ENCODE measurements around the gene MMAB. TPM values are rescaled to one million over a fixed set of nuclear protein-coding genes. Genes with fewer than 3 reads are reported as not detected.

MMAB gene
- total and polyA plus RNA-seq, 10 of the 15 experiments (the other 5 are each of a cell fraction or from before 2014, with no cell fraction given): 10.6 to 65.3 (median 45.2) TPM

DNA sequence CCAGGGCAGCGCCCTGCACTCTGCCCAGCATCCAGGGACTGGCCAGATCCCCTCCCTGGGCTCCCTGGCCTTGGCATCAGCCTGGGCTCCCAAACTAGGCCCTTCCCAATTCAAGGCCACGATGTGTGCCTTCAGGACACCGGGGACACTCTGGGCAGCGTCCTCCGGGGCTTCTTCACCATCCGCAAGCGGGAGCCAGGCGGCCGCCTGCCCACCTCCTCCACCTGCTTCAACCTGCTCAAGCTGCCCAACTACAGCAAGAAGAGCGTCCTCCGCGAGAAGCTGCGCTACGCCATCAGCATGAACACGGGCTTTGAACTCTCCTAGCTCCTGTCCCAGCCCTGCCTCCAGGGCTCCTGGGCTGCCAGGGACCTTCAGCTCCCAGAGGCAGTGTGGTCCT, 38.8 kb downstream of the MMAB start:
- no peak overlapping the region for H3K27ac ChIP-seq (ENCODE audit: control insufficient read depth, insufficient read depth)
- no peaks in the 10 kb centered on the region for H4K20me1 ChIP-seq (ENCODE audit: control insufficient read depth, insufficient read depth)
- no TSS peak for BruUV-seq (replicated peaks)
- H3K27me3 ChIP-seq (replicated peaks in 1 of 2; ENCODE audit: control insufficient read depth in 2 of 2, insufficient read depth in 2 of 2, low read length in 1 of 2): no peaks in the 10 kb centered on the region
- ChIA-PET RAD21 (ENCODE audit: unreplicated experiment) (no interaction called here), SMC1A (ENCODE audit: uncharacterized antibody, unreplicated experiment) (no interaction called here), CTCF (no interaction called here), POLR2A (no interaction called here)
- H3K9me3 ChIP-seq (replicated peaks; ENCODE audit: control insufficient read depth, insufficient read depth, low read length): no peaks in the 10 kb centered on the region
- WGBS (ENCODE audit: insufficient coverage, insufficient replicate concordance, low lambda C conversion rate, missing lambda C conversion rate): 96% methylated on average over 15 of the region's 15 CpGs
- no peak for DNase-seq (ENCODE audit: low read depth, low spot score)
- H3K4me2 ChIP-seq (ENCODE audit: control insufficient read depth, insufficient read depth): no peak overlapping the region
- no peak overlapping the region for H3K9ac ChIP-seq (ENCODE audit: control insufficient read depth, insufficient read depth, low read length)
- in situ Hi-C loops (cut with MboI) (no loop called here), intact Hi-C loops (cut with micrococcal nuclease; ENCODE audit: unreplicated experiment) (no loop called here)
- H3K36me3 ChIP-seq (ENCODE audit: control insufficient read depth in 2 of 2, insufficient read depth in 2 of 2, low read length in 1 of 2): no peaks in the 10 kb centered on the region; a peak in 1 of 4 replicates
- no peak for FAIRE-seq
- H2AFZ ChIP-seq (ENCODE audit: control insufficient read depth, low read depth, low read length): no peak overlapping the region
- no peak overlapping the region for H3K4me3 ChIP-seq
- no peaks in the 10 kb centered on the region for H3K4me1 ChIP-seq (ENCODE audit: control insufficient read depth, insufficient read depth, low read length)
- no peaks in the 10 kb centered on the region for H3K79me2 ChIP-seq (ENCODE audit: control insufficient read depth, insufficient read depth, low read length)
- ATAC-seq: no peak
- TF ChIP-seq CHD2 (IDR thresholded peaks at IDR 0.05; ENCODE audit: borderline replicate concordance, low read depth, low read length) (no peak), POLR2A (IDR thresholded peaks at IDR 0.05; ENCODE audit: low read depth, low read length) (no peak), ZBTB33 (IDR thresholded peaks at IDR 0.05) (no peak), NRF1 (conservative IDR thresholded peaks at IDR 0.05; ENCODE audit: low read depth, low read length) (no peak), YY1 (IDR thresholded peaks at IDR 0.05; ENCODE audit: low read depth, low read length) (no peak), HCFC1 (IDR thresholded peaks at IDR 0.05; ENCODE audit: low read length) (no peak), POLR2AphosphoS5 (IDR thresholded peaks at IDR 0.05; ENCODE audit: low read length) (no peak), JUND (IDR thresholded peaks at IDR 0.05; ENCODE audit: low read depth, low read length) (no peak), NR2C1 (IDR thresholded peaks at IDR 0.05) (no peak), RFX5 (IDR thresholded peaks at IDR 0.05; ENCODE audit: low read depth, low read length) (no peak), ATF2 (IDR thresholded peaks at IDR 0.05; ENCODE audit: low read length) (no peak), TCF12 (IDR thresholded peaks at IDR 0.05; ENCODE audit: low read depth, low read length) (no peak), POU2F2 (IDR thresholded peaks at IDR 0.05; ENCODE audit: borderline replicate concordance, low read depth, low read length) (no peak)
- TF ChIP-seq, protein P1, sequence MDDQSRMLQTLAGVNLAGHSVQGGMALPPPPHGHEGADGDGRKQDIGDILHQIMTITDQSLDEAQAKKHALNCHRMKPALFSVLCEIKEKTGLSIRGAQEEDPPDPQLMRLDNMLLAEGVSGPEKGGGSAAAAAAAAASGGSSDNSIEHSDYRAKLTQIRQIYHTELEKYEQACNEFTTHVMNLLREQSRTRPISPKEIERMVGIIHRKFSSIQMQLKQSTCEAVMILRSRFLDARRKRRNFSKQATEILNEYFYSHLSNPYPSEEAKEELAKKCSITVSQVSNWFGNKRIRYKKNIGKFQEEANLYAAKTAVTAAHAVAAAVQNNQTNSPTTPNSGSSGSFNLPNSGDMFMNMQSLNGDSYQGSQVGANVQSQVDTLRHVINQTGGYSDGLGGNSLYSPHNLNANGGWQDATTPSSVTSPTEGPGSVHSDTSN (IDR thresholded peaks at IDR 0.05; ENCODE audit: insufficient replicate concordance, low read depth, low read length): no peak
- TF ChIP-seq, protein P2, sequence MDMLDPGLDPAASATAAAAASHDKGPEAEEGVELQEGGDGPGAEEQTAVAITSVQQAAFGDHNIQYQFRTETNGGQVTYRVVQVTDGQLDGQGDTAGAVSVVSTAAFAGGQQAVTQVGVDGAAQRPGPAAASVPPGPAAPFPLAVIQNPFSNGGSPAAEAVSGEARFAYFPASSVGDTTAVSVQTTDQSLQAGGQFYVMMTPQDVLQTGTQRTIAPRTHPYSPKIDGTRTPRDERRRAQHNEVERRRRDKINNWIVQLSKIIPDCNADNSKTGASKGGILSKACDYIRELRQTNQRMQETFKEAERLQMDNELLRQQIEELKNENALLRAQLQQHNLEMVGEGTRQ (IDR thresholded peaks at IDR 0.05; ENCODE audit: borderline replicate concordance, low read depth, low read length): no peak
- TF ChIP-seq, protein P3, sequence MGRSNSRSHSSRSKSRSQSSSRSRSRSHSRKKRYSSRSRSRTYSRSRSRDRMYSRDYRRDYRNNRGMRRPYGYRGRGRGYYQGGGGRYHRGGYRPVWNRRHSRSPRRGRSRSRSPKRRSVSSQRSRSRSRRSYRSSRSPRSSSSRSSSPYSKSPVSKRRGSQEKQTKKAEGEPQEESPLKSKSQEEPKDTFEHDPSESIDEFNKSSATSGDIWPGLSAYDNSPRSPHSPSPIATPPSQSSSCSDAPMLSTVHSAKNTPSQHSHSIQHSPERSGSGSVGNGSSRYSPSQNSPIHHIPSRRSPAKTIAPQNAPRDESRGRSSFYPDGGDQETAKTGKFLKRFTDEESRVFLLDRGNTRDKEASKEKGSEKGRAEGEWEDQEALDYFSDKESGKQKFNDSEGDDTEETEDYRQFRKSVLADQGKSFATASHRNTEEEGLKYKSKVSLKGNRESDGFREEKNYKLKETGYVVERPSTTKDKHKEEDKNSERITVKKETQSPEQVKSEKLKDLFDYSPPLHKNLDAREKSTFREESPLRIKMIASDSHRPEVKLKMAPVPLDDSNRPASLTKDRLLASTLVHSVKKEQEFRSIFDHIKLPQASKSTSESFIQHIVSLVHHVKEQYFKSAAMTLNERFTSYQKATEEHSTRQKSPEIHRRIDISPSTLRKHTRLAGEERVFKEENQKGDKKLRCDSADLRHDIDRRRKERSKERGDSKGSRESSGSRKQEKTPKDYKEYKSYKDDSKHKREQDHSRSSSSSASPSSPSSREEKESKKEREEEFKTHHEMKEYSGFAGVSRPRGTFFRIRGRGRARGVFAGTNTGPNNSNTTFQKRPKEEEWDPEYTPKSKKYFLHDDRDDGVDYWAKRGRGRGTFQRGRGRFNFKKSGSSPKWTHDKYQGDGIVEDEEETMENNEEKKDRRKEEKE (IDR thresholded peaks at IDR 0.05): no peak
- TF ChIP-seq, protein P4, sequence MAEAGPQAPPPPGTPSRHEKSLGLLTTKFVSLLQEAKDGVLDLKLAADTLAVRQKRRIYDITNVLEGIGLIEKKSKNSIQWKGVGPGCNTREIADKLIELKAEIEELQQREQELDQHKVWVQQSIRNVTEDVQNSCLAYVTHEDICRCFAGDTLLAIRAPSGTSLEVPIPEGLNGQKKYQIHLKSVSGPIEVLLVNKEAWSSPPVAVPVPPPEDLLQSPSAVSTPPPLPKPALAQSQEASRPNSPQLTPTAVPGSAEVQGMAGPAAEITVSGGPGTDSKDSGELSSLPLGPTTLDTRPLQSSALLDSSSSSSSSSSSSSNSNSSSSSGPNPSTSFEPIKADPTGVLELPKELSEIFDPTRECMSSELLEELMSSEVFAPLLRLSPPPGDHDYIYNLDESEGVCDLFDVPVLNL (IDR thresholded peaks at IDR 0.05; ENCODE audit: low read depth, low read length): no peak

Measured in GM12878 (cell line).